Tibial nerve (tissue), 4 donors: ENCODE data around the gene NKIRAS1. TPM values are rescaled to one million over a fixed set of nuclear protein-coding genes. Genes with fewer than 3 reads are reported as not detected.
A peak's percentile ranks its signal among the peaks of the same experiment; 100 is the strongest.
"Not testable (repeated sequence)": the region's sequence is repeated elsewhere in the genome, so short reads cannot be mapped to it uniquely, and the experiment has no call there.

ENCODE experiments used
- DNase-seq, 2 donors: peaks; one replicate each; pipeline ENCODE4 v3.0.0-alpha.2; 2019; ENCODE audit warnings: low spot score in 2 of 2
- H3K27ac ChIP-seq, 4 donors: fragments of 200-600 bp; sonication (generic) in 3 of 4; one replicate each; pipeline ENCODE4 v1.5.1; 2017 to 2019; ENCODE audit warnings: mild to moderate bottlenecking in 1 of 4
- H3K27me3 ChIP-seq, 2 donors: fragments of 200-600 bp; sonication (generic) in 1 of 2; one replicate each; pipeline versions ENCODE4 v1.5.1 to v1.6.0; 2017 to 2019
- H3K36me3 ChIP-seq, 3 donors: fragments of 200-600 bp; sonication (generic); one replicate each; pipeline ENCODE4 v1.5.1; 2018 to 2019
- H3K4me1 ChIP-seq, 4 donors: fragments of 200-600 bp; sonication (generic) in 3 of 4; one replicate each; pipeline ENCODE4 v1.5.1; 2017 to 2019
- H3K4me3 ChIP-seq, 4 donors: fragments of 200-600 bp; sonication (generic) in 3 of 4; one replicate each; pipeline ENCODE4 v1.5.1; 2017 to 2019; ENCODE audit warnings: mild to moderate bottlenecking in 1 of 4, moderate library complexity in 1 of 4
- H3K9me3 ChIP-seq, 4 donors: fragments of 200-600 bp; sonication (generic) in 3 of 4; one replicate each; pipeline ENCODE4 v1.5.1; 2017 to 2019
- CTCF ChIP-seq, 5 experiments: fragments of 200-600 bp in 3 of 5; fragments of 450-650 bp in 2 of 5; sonication (generic) in 3 of 5; IDR thresholded peaks; one replicate each; pipeline ENCODE4 v1.5.1; 2016 to 2019; ENCODE audit warnings: antibody characterized with exemption in 5 of 5, mild to moderate bottlenecking in 3 of 5, moderate library complexity in 2 of 5
- EP300 ChIP-seq, 2 donors: sonication (generic); formaldehyde crosslinking; IDR thresholded peaks; one replicate each; pipeline ENCODE4 v1.6.1; 2017; ENCODE audit warnings: antibody characterized with exemption in 2 of 2, mild to moderate bottlenecking in 1 of 2
- POLR2A ChIP-seq, 2 donors: fragments of 450-650 bp; IDR thresholded peaks; one replicate each; pipeline ENCODE4 v1.6.1; 2017; ENCODE audit warnings: antibody characterized with exemption in 2 of 2, mild to moderate bottlenecking in 2 of 2, moderate library complexity in 2 of 2
- WGBS, 2 donors: methylation state at CpG; one replicate each; pipeline ENCODE4 v1.1.5; 2018; 5-methylcytosine and 5-hydroxymethylcytosine counted together
- total RNA-seq, 4 donors: library from RNA; depleted of rRNA; stranded (reverse); fragments of >200 nt; gene quantifications; one replicate each; pipeline ENCODE4 v1.1.0, GENCODE V29; 2016

Gene NKIRAS1
- total RNA-seq, 4 donors from 2014 or later: 6.6 to 14.9 (median 9.3) TPM

DNA sequence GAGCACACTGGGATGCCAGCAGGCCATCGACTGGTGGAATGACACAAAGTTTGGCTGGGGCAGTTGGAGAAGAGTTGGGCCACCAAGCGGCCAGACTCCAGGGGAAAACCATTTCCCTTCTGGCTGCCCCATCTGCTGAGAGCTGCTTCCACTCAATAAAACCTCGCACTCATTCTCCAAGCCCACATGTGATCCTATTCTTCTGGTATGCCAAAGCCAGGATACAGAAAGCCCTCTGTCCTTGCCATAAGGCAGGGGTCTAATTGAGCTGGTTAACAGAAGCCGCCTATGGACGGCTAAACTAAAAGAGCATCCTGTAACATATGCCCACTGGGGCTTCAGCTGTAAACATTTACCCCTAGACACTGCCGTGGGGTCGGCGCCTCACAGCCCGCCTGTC is 55.1 kb downstream of the NKIRAS1 start:
- no peak overlapping the region for H3K27ac ChIP-seq
- 69 to 75% methylated on average over 9 of the region's 9 CpGs for WGBS, 2 donors
- peaks cover 0 to 6% (median 0%) of the 10 kb centered on the region in 3 donors for H3K36me3 ChIP-seq
- TF ChIP-seq POLR2A (IDR thresholded peaks at IDR 0.05) (no peak), CTCF (IDR thresholded peaks at IDR 0.05) (no peak), EP300 (IDR thresholded peaks at IDR 0.05) (no peak)
- no peaks in the 10 kb centered on the region for H3K27me3 ChIP-seq
- DNase-seq: no peak
- no peak overlapping the region for H3K4me3 ChIP-seq
- H3K4me1 ChIP-seq: peaks cover 0 to 73% (median 31%) of the 10 kb centered on the region in 4 donors
- no peaks in the 10 kb centered on the region for H3K9me3 ChIP-seq

DNA sequence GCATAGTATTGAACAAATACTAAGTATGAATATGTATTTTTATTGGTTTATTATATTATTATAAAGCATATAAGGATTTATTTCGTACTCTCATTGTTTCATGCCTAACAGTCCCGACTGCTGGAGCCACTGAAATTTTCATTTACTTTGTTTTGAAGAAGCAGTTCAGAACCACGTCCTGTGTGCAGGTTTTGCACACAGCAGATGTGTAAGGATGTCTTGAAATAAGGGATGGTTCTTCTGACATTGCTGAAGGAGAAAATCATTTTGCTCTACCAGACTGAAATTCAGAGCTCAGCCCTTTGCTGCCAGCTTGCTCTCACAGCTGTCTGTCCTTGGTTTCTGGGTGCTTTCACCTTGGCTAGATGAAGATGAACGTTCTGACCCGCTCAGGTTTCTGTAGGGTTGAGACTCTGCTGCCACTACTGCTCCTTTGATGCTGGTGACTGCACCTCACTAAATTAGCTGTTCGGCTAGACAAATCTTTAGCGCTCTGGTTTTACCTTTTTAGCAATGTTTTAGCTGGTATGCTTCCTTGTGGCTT is 56.9 kb downstream of the NKIRAS1 start:
- 93 to 94% methylated on average over 7 of the region's 7 CpGs for WGBS, 2 donors
- no peak overlapping the region for H3K27ac ChIP-seq
- H3K27me3 ChIP-seq: no peaks in the 10 kb centered on the region
- H3K36me3 ChIP-seq: peaks cover 0 to 6% (median 0%) of the 10 kb centered on the region in 3 donors
- DNase-seq: no peak
- peaks cover 0 to 65% (median 20%) of the 10 kb centered on the region in 4 donors for H3K4me1 ChIP-seq
- no peak overlapping the region for H3K4me3 ChIP-seq
- TF ChIP-seq EP300 (IDR thresholded peaks at IDR 0.05) (no peak), POLR2A (IDR thresholded peaks at IDR 0.05) (no peak), CTCF (IDR thresholded peaks at IDR 0.05) (no peak)
- H3K9me3 ChIP-seq: no peaks in the 10 kb centered on the region

DNA sequence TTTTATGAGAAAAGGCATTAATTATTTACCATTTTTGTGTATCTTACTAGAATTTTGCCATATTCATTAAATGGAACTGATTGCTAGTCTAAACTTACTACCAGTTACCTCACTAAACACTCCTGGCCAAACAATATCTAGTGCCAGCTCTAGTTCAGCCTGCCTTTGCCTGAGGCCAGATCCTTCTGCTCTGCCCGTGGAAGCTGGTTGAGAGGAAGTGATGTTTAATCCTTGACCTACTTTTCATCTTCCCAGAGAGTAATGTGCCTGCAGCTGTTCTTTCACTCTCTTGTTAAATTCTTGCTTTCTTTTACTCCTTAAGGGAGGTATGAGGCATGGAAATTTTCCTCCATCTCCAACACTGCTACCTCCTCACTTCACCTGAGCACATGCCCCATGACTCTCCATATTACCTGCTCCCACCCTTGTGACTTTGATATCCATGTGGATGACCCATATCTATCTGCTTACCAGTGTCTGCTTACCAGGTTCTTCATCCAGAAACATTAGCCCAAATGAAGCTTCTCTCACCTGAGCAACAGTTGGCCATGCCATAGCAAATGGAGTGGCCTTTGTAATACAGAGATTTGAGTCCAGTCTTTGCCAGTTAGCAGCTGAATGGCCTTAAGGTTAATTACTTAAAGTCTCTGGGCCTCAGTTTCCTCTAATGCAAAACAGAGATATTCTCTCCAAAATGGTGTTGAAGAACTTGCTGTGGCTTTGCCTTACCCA is 57.6 kb downstream of the NKIRAS1 start:
- TF ChIP-seq EP300 (IDR thresholded peaks at IDR 0.05) (no peak), CTCF (IDR thresholded peaks at IDR 0.05) (no peak), POLR2A (IDR thresholded peaks at IDR 0.05) (no peak)
- Histone ChIP-seq H3K4me3 (no peak overlapping the region), H3K9me3 (no peaks in the 10 kb centered on the region), H3K27me3 (no peaks in the 10 kb centered on the region), H3K27ac (no peak overlapping the region), H3K4me1 (peaks cover 0 to 60% (median 18%) of the 10 kb centered on the region in 4 donors), H3K36me3 (peaks cover 0 to 6% (median 0%) of the 10 kb centered on the region in 3 donors)
- no peak for DNase-seq
- 11 to 28% methylated on average over 1 of the region's 1 CpG for WGBS, 2 donors

GRCh38 chr3:23856286-23856685 is 60.5 kb downstream of the NKIRAS1 start:
- Histone ChIP-seq H3K36me3 (peaks cover 0 to 4% (median 0%) of the 10 kb centered on the region in 3 donors), H3K4me1 (peaks cover 0 to 51% (median 18%) of the 10 kb centered on the region in 4 donors)
- WGBS, 2 donors: 28 to 39% methylated on average over 3 of the region's 3 CpGs

DNA sequence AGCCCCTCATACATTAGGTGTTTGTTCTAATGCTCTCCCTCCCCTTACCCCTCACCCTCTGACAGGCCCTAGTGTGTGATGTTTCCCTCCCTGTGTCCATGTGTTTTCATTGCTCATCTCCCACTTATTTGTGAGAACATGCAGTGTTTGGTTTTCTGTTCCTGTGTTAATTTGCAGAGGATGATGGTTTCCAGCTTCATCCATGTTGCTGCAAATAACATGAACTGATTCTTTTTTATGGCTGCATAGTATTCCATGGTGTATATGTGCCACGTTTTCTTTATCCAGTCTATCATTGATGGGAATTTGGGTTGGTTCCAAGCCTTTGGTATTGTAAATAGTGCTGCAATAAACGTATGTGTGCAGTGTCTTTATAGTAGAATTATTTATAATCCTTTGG is 67.3 kb downstream of the NKIRAS1 start:
- not testable (repeated sequence) for H3K27me3 ChIP-seq, H3K36me3 ChIP-seq, H3K9me3 ChIP-seq, DNase-seq, H3K27ac ChIP-seq, H3K4me1 ChIP-seq, H3K4me3 ChIP-seq
- WGBS, 2 donors: 70 to 78% methylated on average over 2 of the region's 2 CpGs

More at GRCh38 chr3:23856286-23856685, 60.5 kb downstream of the NKIRAS1 start:
- no peaks in the 10 kb centered on the region for H3K27me3 ChIP-seq
- H3K27ac ChIP-seq: peak overlapping the region in 2 of 4 donors; percentile 22 to 38
- H3K9me3 ChIP-seq: peaks cover 0 to 5% (median 0%) of the 10 kb centered on the region in 4 donors
- TF ChIP-seq CTCF (IDR thresholded peaks at IDR 0.05): no peak
- no peak for TF ChIP-seq POLR2A (IDR thresholded peaks at IDR 0.05)
- TF ChIP-seq EP300 (IDR thresholded peaks at IDR 0.05): no peak
- H3K4me3 ChIP-seq: no peak overlapping the region
- DNase-seq: no peak
